Breast epithelium (tissue), 4 donors: ENCODE measurements around the gene FOS. TPM values are rescaled to one million over a fixed set of nuclear protein-coding genes. Genes with fewer than 3 reads are reported as not detected.

Source experiments
- DNase-seq, 2 donors: peaks; one replicate each; pipeline ENCODE4 v3.0.0-alpha.2; 2019; ENCODE audit warnings: low spot score in 2 of 2
- H3K27ac ChIP-seq, 2 donors: fragments of 200-600 bp; sonication (generic) in 1 of 2; one replicate each; pipeline ENCODE4 v1.5.1; 2016 to 2019; ENCODE audit warnings: mild to moderate bottlenecking in 1 of 2
- H3K27me3 ChIP-seq, 2 donors: fragments of 200-600 bp; sonication (generic) in 1 of 2; one replicate each; pipeline versions ENCODE4 v1.5.1 to v1.6.0; 2017 to 2019; ENCODE audit warnings: control low read depth in 1 of 2, mild to moderate bottlenecking in 1 of 2
- H3K36me3 ChIP-seq: fragments of 200-600 bp; one replicate; pipeline ENCODE4 v1.5.1; 2019
- H3K4me1 ChIP-seq, 2 donors: fragments of 200-600 bp; sonication (generic); one replicate each; pipeline ENCODE4 v1.5.1; 2016 to 2019; ENCODE audit warnings: control low read depth in 1 of 2
- H3K4me3 ChIP-seq, 3 donors: fragments of 200-600 bp; sonication (generic); 1 replicate in 2 of 3; 2 replicates in 1 of 3; pipeline ENCODE4 v1.5.1; 2016 to 2019; ENCODE audit warnings: mild to moderate bottlenecking in 3 of 3, moderate library complexity in 2 of 3
- H3K9me3 ChIP-seq, 2 donors: fragments of 200-600 bp; sonication (generic) in 1 of 2; one replicate each; pipeline ENCODE4 v1.5.1; 2016 to 2019; ENCODE audit warnings: control low read depth in 1 of 2
- CTCF ChIP-seq, 3 donors: fragments of 450-650 bp; IDR thresholded peaks; one replicate each; pipeline ENCODE4 v1.5.1; 2016 to 2017; ENCODE audit warnings: antibody characterized with exemption in 3 of 3, mild to moderate bottlenecking in 3 of 3, moderate library complexity in 3 of 3
- POLR2A ChIP-seq: fragments of 450-650 bp; IDR thresholded peaks from one replicate; pipeline ENCODE4 v1.6.1; 2016; ENCODE audit warnings: antibody characterized with exemption, mild to moderate bottlenecking, moderate library complexity
- POLR2AphosphoS5 ChIP-seq, 3 donors: sonication (generic); formaldehyde crosslinking; IDR thresholded peaks; one replicate each; pipeline ENCODE4 v1.6.1; 2017; ENCODE audit warnings: antibody characterized with exemption in 3 of 3
- intact Hi-C: fragments of 100-400 bp; cut with DNase I; formaldehyde crosslinking; loops from one replicate; pipeline ENCODE4 v1.15.1; 2023; ENCODE audit warnings: low total_unique reads
- total RNA-seq, 3 donors: library from RNA; depleted of rRNA; stranded (reverse); fragments of >200 nt; gene quantifications; one replicate each; pipeline ENCODE4 v1.1.0, GENCODE V29; 2016

The FOS gene
- total RNA-seq, 3 donors from 2014 or later = 398 to 629 (median 549) TPM

- Histone ChIP-seq H3K36me3 (no peaks in the 10 kb centered on the region), H3K27me3 (no peaks in the 10 kb centered on the region), H3K4me1 (peaks cover 0 to 8% of the 10 kb centered on the region in 2 donors), H3K9me3 (no peaks in the 10 kb centered on the region), H3K27ac (no peak overlapping the region), H3K4me3 (no peak overlapping the region)
- DNase-seq = no peak
- TF ChIP-seq CTCF (IDR thresholded peaks at IDR 0.05) = no peak
- TF ChIP-seq POLR2AphosphoS5 (IDR thresholded peaks at IDR 0.05) = no peak
- no peak for TF ChIP-seq POLR2A
- intact Hi-C loops = no loop called here
Observed at GRCh38 chr14:75317148-75317547, 38.5 kb downstream of the FOS start.

GRCh38 chr14:75318353-75318752 is 39.7 kb downstream of the FOS start:
- H3K27me3 ChIP-seq = no peaks in the 10 kb centered on the region
- H3K4me1 ChIP-seq = peaks cover 0 to 8% of the 10 kb centered on the region in 2 donors
- no peaks in the 10 kb centered on the region for H3K36me3 ChIP-seq
- H3K27ac ChIP-seq = no peak overlapping the region
- no peak for DNase-seq
- TF ChIP-seq CTCF (IDR thresholded peaks at IDR 0.05) = no peak
- TF ChIP-seq POLR2A = no peak
- TF ChIP-seq POLR2AphosphoS5 (IDR thresholded peaks at IDR 0.05) = no peak
- no peaks in the 10 kb centered on the region for H3K9me3 ChIP-seq
- intact Hi-C loops = no loop called here
- no peak overlapping the region for H3K4me3 ChIP-seq

- Histone ChIP-seq H3K36me3 (no peaks in the 10 kb centered on the region), H3K27ac (no peak overlapping the region), H3K27me3 (no peaks in the 10 kb centered on the region), H3K4me1 (peaks cover 0 to 8% of the 10 kb centered on the region in 2 donors), H3K4me3 (no peak overlapping the region), H3K9me3 (no peaks in the 10 kb centered on the region)
- intact Hi-C loops = no loop called here
- TF ChIP-seq POLR2A (no peak), POLR2AphosphoS5 (IDR thresholded peaks at IDR 0.05) (no peak), CTCF (IDR thresholded peaks at IDR 0.05) (no peak)
- DNase-seq = no peak
Observed at GRCh38 chr14:75319021-75319420, 40.4 kb downstream of the FOS start.

GRCh38 chr14:75320196-75320595 is 41.6 kb downstream of the FOS start:
- H3K4me1 ChIP-seq = peaks cover 0 to 4% of the 10 kb centered on the region in 2 donors
- H3K36me3 ChIP-seq = no peaks in the 10 kb centered on the region
- H3K27me3 ChIP-seq = no peaks in the 10 kb centered on the region
- DNase-seq = no peak
- no peak for TF ChIP-seq POLR2AphosphoS5 (IDR thresholded peaks at IDR 0.05)
- no peak for TF ChIP-seq CTCF (IDR thresholded peaks at IDR 0.05)
- TF ChIP-seq POLR2A = no peak
- no peak overlapping the region for H3K27ac ChIP-seq
- no peaks in the 10 kb centered on the region for H3K9me3 ChIP-seq
- H3K4me3 ChIP-seq = no peak overlapping the region
- intact Hi-C loops = no loop called here

- intact Hi-C loops = no loop called here
- DNase-seq = no peak
- TF ChIP-seq POLR2A = no peak
- TF ChIP-seq POLR2AphosphoS5 (IDR thresholded peaks at IDR 0.05) = no peak
- TF ChIP-seq CTCF (IDR thresholded peaks at IDR 0.05) = no peak
- Histone ChIP-seq H3K4me1 (no peaks in the 10 kb centered on the region), H3K4me3 (no peak overlapping the region), H3K27me3 (no peaks in the 10 kb centered on the region), H3K9me3 (no peaks in the 10 kb centered on the region), H3K27ac (no peak overlapping the region), H3K36me3 (no peaks in the 10 kb centered on the region)
Observed at GRCh38 chr14:75322746-75323145, 44.1 kb downstream of the FOS start.
